Calu3 (cell line): Measurements from ENCODE around the gene MFNG. TPM values are rescaled to one million over a fixed set of nuclear protein-coding genes. Genes with fewer than 3 reads are reported as not detected.

Source experiments
- BruUV-seq: library from RNA; stranded (reverse); fragments of 400-500 nt; replicated peaks from 2 replicates; lab custom pipeline; 2021; lab: Mats Ljungman, UMichigan
- CTCF ChIA-PET: fragments of 300-600 bp; sonication (Branson Sonifier 250); formaldehyde crosslinking; loops from one replicate; lab custom pipeline; 2022; ENCODE audit warnings: antibody characterized with exemption; lab: Charles Lee
- DNase-seq: peaks from one replicate; pipeline ENCODE4 v3.0.0; 2022
- H3K27ac Mint-ChIP-seq: one replicate; pipeline ENCODE4 v1.8.0; 2022; ENCODE audit warnings: mixed read lengths; ENCODE audit not compliant: unreplicated experiment
- H3K27me3 Mint-ChIP-seq: one replicate; pipeline ENCODE4 v1.8.0; 2022; ENCODE audit warnings: mixed read lengths; ENCODE audit not compliant: unreplicated experiment
- H3K36me3 Mint-ChIP-seq: one replicate; pipeline ENCODE4 v1.8.0; 2022; ENCODE audit warnings: mild to moderate bottlenecking, moderate library complexity, mixed read lengths; ENCODE audit not compliant: insufficient read depth, unreplicated experiment
- H3K4me1 Mint-ChIP-seq: one replicate; pipeline ENCODE4 v1.8.0; 2022; ENCODE audit warnings: mild to moderate bottlenecking, low read depth, mixed read lengths; ENCODE audit not compliant: unreplicated experiment
- H3K4me3 Mint-ChIP-seq: one replicate; pipeline ENCODE4 v1.8.0; 2022; ENCODE audit warnings: mild to moderate bottlenecking, low read depth, moderate library complexity, mixed read lengths; ENCODE audit not compliant: unreplicated experiment
- H3K9me3 Mint-ChIP-seq: one replicate; pipeline ENCODE4 v1.8.0; 2022; ENCODE audit warnings: low read depth, mixed read lengths; ENCODE audit not compliant: unreplicated experiment
- intact Hi-C: fragments of 100-400 bp; cut with micrococcal nuclease; formaldehyde crosslinking; loops from one replicate; pipeline ENCODE4 v1.10.0; 2022; ENCODE audit not compliant: unreplicated experiment
- total RNA-seq: library from RNA; stranded (reverse); gene quantifications from 2 replicates; pipeline ENCODE4 v1.2.3, GENCODE V29; 2022
- TF ChIP-seq, protein P1 (sequence below): fragments of 200-600 bp; IDR thresholded peaks from one replicate; pipeline ENCODE4 v1.8.0; 2022; ENCODE audit warnings: antibody characterized with exemption; ENCODE audit not compliant: unreplicated experiment

MFNG gene
- total RNA-seq, 1 experiment from 2014 or later, result 22.1 TPM

DNA sequence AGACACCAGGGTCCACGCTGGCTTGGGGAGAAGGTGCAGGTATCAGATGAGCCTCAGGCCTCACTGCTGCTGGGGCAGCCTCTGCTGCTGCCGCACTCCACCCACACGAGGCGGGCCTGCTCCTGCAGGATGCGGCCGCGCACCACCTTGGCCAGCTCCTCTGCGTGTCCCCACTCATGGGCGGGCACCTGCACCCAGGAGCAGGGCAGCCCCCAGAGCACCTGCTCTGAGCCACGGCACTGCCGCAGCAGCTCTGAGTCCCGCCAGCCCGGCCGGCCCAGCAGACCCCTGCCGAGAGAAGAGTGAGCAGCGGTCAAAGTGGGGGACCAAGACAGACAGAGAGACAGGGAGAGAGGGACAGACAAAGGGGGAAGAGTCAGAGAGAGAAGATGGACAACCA is 4.9 kb upstream of the MFNG start:
- Mint-ChIP-seq H3K36me3 (peaks cover 50% of the 10 kb centered on the region), H3K27me3 (no peaks in the 10 kb centered on the region), H3K27ac (no peak overlapping the region), H3K9me3 (no peaks in the 10 kb centered on the region), H3K4me3 (no peak overlapping the region), H3K4me1 (peaks cover 13% of the 10 kb centered on the region)
- TF ChIP-seq, protein P1, sequence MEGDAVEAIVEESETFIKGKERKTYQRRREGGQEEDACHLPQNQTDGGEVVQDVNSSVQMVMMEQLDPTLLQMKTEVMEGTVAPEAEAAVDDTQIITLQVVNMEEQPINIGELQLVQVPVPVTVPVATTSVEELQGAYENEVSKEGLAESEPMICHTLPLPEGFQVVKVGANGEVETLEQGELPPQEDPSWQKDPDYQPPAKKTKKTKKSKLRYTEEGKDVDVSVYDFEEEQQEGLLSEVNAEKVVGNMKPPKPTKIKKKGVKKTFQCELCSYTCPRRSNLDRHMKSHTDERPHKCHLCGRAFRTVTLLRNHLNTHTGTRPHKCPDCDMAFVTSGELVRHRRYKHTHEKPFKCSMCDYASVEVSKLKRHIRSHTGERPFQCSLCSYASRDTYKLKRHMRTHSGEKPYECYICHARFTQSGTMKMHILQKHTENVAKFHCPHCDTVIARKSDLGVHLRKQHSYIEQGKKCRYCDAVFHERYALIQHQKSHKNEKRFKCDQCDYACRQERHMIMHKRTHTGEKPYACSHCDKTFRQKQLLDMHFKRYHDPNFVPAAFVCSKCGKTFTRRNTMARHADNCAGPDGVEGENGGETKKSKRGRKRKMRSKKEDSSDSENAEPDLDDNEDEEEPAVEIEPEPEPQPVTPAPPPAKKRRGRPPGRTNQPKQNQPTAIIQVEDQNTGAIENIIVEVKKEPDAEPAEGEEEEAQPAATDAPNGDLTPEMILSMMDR, result no peak
- intact Hi-C loops, result no loop called here
- no peak for DNase-seq
- CTCF ChIA-PET, result no interaction called here
- BruUV-seq, result no TSS peak

DNA sequence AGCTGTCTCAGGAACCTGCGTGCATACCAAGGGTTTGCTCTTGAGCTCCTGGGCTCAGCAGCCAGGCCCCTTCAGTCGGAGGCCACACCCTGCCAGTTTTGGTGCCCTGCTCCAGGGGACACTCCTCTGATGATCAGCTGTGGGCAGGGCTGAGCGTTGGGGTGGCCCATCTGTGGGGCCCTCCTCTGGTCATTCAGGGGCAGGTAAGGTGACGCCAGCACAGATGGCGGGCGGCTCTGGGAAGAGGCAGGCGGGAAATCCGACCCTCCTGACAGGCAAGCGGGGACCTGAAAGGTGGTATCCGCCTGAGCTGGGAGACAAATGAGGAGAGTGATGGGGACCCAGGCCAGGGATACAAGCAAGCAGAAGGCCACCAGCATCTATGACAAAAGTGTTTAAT is 3.8 kb upstream of the MFNG start:
- intact Hi-C loops, result no loop called here

DNA sequence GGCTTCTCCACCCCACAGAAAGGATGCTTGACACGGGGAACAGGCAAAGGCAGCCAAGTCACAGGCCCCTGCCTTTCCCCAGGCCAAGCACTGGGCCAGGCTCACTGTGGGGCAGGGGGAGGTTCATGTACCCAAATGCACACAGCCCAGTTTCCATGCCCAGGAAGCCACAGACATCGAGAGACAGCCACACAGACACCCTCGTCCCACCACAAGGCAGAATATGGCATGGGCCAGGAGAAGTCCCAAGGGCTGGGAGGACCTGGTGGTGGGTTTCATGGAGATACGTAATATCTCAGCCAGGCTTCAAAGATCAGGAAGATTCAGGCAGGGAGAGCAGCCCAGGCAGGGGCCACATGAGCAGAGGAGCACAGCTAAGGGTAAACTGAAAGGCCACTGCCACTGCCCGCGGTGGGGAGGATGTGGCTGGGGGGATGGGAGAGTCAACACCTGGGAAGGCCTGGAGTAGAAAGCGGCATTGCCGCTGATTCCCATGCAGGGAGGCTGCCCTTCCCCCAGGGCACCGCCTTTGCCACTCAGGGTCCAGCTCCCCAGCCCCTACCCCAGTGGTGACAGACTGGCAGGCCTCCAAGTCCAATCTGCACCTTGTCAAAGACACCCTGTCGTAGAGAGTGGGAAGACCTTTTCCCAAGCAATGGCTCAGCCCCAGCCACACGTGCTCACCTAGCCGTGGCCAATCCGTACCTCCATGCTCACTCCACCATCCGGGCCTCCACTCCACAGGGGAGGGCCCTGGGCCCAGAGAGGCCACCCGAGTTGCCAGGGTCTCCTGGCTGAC is 2.4 kb upstream of the MFNG start:
- TF ChIP-seq, protein P1, result no peak
- intact Hi-C loops, result no loop called here
- no peak for DNase-seq
- no peaks in the 10 kb centered on the region for H3K9me3 Mint-ChIP-seq
- H3K27ac Mint-ChIP-seq, result no peak overlapping the region
- H3K4me1 Mint-ChIP-seq, result peaks cover 9% of the 10 kb centered on the region
- CTCF ChIA-PET, result no interaction called here
- no peak overlapping the region for H3K4me3 Mint-ChIP-seq
- H3K36me3 Mint-ChIP-seq, result peaks cover 39% of the 10 kb centered on the region
- BruUV-seq, result no TSS peak
- no peaks in the 10 kb centered on the region for H3K27me3 Mint-ChIP-seq

More for the DNA sequence above, 3.8 kb upstream of the MFNG start:
- Mint-ChIP-seq H3K36me3 (peaks cover 39% of the 10 kb centered on the region), H3K27me3 (no peaks in the 10 kb centered on the region), H3K4me3 (no peak overlapping the region), H3K27ac (no peak overlapping the region), H3K9me3 (no peaks in the 10 kb centered on the region), H3K4me1 (peaks cover 13% of the 10 kb centered on the region)
- TF ChIP-seq, protein P1, result no peak
- DNase-seq, result no peak
- CTCF ChIA-PET, result interaction anchor here (0.6 kb wide), 1 partner anchor 263 kb away, joined by 5 read pairs; no protein-coding TSS in a partner anchor
- no TSS peak for BruUV-seq

DNA sequence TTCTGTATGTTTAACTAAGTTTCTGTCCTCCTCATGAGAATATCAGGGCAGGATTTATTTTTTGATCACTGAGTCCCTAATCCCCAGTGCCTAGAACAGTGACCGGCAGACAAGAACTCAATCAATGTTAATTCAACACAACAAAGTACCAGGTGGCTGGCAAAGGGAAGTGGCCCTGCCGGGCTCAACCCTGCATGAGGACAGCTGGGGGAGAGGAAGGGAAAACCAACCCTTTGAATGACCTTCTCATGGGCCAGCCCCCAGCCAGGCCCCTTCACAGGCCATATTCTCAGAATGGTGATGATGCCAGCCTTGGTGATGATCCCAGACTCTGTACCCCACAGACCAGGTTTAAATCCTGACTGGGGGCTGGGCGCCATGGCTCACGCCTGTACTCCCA is 1.4 kb upstream of the MFNG start:
- Mint-ChIP-seq H3K27me3 (no peaks in the 10 kb centered on the region), H3K27ac (peak overlapping the region; percentile 4), H3K9me3 (no peaks in the 10 kb centered on the region), H3K4me1 (peaks cover 8% of the 10 kb centered on the region), H3K36me3 (peaks cover 32% of the 10 kb centered on the region), H3K4me3 (no peak overlapping the region)
- TF ChIP-seq, protein P1, result no peak
- no peak for DNase-seq
- CTCF ChIA-PET, result no interaction called here
- BruUV-seq, result no TSS peak
- intact Hi-C loops, result no loop called here
